Dendritic cell treated with granulocyte-macrophage colony-stimulating factor and Interleukin-4, amounts not matched to agents 40 ng/mL and 50 ng/mL, for 4 days (primary cell): ENCODE results near the gene ADGB.

Experiments
- H3K27ac Mint-ChIP-seq: one replicate; pipeline ENCODE4 v1.8.0; 2022; ENCODE audit warnings: mild to moderate bottlenecking, mixed read lengths
- H3K27me3 Mint-ChIP-seq: one replicate; pipeline ENCODE4 v1.8.0; 2022; ENCODE audit warnings: mild to moderate bottlenecking, mixed read lengths
- H3K36me3 Mint-ChIP-seq: one replicate; pipeline ENCODE4 v1.8.0; 2022; ENCODE audit warnings: low read depth, mixed read lengths
- H3K4me1 Mint-ChIP-seq: one replicate; pipeline ENCODE4 v1.8.0; 2022; ENCODE audit warnings: low read depth, mixed read lengths
- H3K4me3 Mint-ChIP-seq: one replicate; pipeline ENCODE4 v1.8.0; 2022; ENCODE audit warnings: mild to moderate bottlenecking, moderate library complexity, mixed read lengths
- H3K9me3 Mint-ChIP-seq: one replicate; pipeline ENCODE4 v1.8.0; 2022; ENCODE audit warnings: mixed read lengths
- intact Hi-C: fragments of 100-400 bp; cut with micrococcal nuclease; formaldehyde crosslinking; loops from one replicate; pipeline ENCODE4 v1.15.0; 2022

Gene ADGB

DNA sequence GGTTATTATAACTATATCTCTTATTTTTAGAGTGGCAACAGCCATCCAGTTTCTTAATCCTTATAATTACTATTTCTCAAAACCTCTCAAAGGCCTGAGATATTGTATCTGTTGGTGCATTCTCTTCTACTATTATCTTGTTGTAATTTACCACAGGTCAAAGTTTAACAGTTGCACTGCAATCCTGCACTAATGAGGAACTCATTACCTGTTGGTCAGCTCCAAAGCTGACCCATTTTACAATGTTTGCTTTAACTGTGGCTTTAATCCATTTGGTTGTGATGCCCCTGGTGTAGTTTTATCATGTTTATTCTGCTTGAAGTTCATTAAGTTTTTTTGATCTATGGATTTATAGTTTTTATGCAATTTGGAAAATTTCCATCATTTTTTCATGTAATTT is 6.3 kb upstream of the ADGB start:
- intact Hi-C loops, result loop anchor here (10.0 kb wide), 1 partner anchor 628 kb away; the partner anchor contains the start of gene SHPRH
- no peaks in the 10 kb centered on the region for H3K27me3 Mint-ChIP-seq
- no peaks in the 10 kb centered on the region for H3K36me3 Mint-ChIP-seq
- no peaks in the 10 kb centered on the region for H3K9me3 Mint-ChIP-seq
- no peak overlapping the region for H3K27ac Mint-ChIP-seq
- H3K4me1 Mint-ChIP-seq, result peaks cover 42% of the 10 kb centered on the region
- H3K4me3 Mint-ChIP-seq, result no peak overlapping the region

DNA sequence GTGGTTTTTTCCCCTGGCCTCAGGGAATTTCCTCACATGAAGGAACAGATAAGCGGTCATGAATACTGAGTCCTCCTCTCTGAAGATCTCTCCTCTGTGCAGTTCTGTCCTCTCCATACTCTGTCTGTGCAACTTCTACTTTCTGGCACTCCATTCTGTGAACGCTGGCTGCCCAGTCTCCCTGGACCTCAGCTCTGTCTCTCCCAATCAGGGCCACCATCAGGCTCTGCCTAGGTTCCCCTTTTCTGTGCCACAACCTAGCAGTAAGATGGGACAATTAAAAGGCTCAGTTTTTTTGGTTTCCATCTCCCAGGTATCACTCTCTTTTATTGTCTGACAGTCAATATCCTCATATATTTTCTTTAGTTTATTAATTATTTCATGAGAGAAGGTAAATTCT is 4.8 kb upstream of the ADGB start:
- Mint-ChIP-seq H3K36me3 (peaks cover 5% of the 10 kb centered on the region), H3K9me3 (no peaks in the 10 kb centered on the region), H3K4me3 (no peak overlapping the region), H3K4me1 (peaks cover 55% of the 10 kb centered on the region), H3K27me3 (no peaks in the 10 kb centered on the region), H3K27ac (peak overlapping the region; percentile 86)
- intact Hi-C loops, result loop anchor here (10.0 kb wide), 1 partner anchor 629 kb away; the partner anchor contains the start of gene SHPRH

DNA sequence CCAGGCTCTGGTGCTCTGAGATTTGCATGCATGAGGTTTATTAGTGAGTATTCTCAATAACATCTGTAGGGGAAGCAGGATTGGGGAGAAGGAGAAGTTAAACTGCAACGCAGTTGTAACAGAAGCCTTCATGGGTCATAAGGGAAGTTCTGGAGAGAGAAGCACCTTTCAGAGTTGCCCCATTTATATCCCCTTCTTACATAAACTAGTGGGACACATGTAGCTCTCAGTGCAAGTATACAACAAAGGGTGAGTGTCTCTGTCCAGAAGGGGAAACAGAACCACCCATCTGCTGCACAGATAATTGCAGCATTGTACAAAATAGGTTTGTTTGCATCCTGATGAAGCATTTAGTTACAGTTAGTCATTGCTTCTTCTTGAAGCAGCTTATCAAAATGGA is 4.3 kb upstream of the ADGB start:
- intact Hi-C loops, result loop anchor here (10.0 kb wide), 1 partner anchor 630 kb away; the partner anchor contains the start of gene SHPRH
- Mint-ChIP-seq H3K27ac (peak overlapping the region; percentile 86), H3K4me3 (no peak overlapping the region), H3K4me1 (peaks cover 59% of the 10 kb centered on the region), H3K36me3 (peaks cover 7% of the 10 kb centered on the region), H3K9me3 (no peaks in the 10 kb centered on the region), H3K27me3 (no peaks in the 10 kb centered on the region)

DNA sequence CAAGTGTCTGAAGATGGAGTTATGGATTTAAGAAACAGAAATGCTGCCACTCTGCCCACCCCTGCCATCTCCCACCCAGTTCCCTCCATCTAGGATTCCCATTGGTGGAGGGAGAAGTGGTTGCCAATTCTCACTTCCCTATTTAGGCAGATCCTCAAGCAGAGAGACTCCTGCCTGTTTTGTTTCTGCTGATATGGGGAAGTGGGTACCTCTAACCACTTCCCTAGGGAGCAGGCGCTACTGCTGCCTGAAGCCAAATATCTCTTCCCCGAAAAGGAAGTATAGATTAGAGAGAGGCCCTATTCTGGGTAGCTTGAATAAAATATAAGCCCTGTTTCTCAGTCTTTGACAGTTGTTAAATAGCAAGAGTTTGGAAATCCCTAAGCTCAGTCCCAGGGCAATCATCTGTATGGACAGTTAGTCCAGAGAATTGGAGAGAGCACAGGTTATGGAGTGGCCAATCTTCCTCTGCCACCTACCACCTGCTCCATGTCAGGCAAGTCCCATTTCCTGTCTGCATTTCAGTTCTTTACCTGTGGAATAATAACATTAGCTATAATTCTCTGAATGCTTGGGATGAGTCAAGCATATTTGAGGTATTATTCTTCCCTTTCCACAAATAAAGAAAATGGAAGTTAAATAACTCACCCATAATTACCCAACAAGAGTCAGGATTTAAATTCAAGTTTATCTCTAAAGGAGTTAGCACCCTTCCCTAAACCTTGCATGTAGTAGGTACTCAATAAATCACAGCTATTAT is 2.6 kb upstream of the ADGB start:
- Mint-ChIP-seq H3K9me3 (no peaks in the 10 kb centered on the region), H3K4me3 (no peak overlapping the region), H3K36me3 (peaks cover 7% of the 10 kb centered on the region), H3K27me3 (no peaks in the 10 kb centered on the region), H3K4me1 (peaks cover 59% of the 10 kb centered on the region), H3K27ac (peak overlapping the region; percentile 86)
- intact Hi-C loops, result loop anchor here (5.0 to 10.0 kb wide), 2 partner anchors 49 to 631 kb away; partner anchors contain the start of gene SHPRH

DNA sequence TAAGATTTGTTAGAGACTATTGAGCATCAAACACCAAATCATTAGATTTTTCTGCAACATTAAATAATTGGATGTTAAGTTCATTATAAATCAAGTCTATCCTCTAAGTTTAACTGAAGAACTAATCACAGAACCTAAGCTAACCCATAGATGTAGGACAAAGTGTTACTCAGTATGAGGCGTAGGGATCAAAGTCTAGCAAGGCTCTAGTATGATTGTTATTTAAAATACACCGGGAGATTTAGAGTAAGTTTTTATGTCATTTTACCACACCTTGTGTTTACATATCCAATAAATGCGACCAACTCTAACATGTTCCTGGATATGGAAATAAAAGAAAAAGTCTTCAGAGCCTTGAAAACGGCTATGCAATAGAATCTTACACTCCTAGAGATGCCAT is 2.6 kb downstream of the ADGB start:
- H3K27ac Mint-ChIP-seq, result no peak overlapping the region
- no peak overlapping the region for H3K4me3 Mint-ChIP-seq
- H3K27me3 Mint-ChIP-seq, result no peaks in the 10 kb centered on the region
- no peaks in the 10 kb centered on the region for H3K9me3 Mint-ChIP-seq
- peaks cover 7% of the 10 kb centered on the region for H3K36me3 Mint-ChIP-seq
- H3K4me1 Mint-ChIP-seq, result peaks cover 18% of the 10 kb centered on the region
- intact Hi-C loops, result no loop called here

DNA sequence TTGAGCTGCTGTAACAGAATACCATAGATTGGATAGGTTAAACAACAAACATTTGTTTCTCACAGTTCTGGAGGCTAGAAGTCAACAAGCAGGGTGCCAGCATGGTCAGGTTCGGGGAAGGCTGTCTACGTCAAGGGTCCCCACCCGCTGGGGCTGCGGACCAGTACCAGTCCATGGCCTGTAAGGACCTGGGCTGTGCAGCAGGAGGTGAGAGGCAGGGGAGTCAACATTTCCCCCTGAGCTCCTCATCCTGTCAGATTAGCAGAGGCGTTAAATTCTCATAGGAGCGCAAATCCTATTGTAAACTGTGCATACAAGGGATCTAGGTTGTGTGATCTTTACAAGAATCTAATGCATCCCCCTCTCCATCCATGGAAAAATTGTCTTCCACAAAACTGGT is 3.8 kb downstream of the ADGB start:
- peaks cover 12% of the 10 kb centered on the region for H3K36me3 Mint-ChIP-seq
- H3K27ac Mint-ChIP-seq, result no peak overlapping the region
- H3K4me1 Mint-ChIP-seq, result peaks cover 19% of the 10 kb centered on the region
- no peak overlapping the region for H3K4me3 Mint-ChIP-seq
- intact Hi-C loops, result no loop called here
- H3K27me3 Mint-ChIP-seq, result no peaks in the 10 kb centered on the region
- peaks cover 10% of the 10 kb centered on the region for H3K9me3 Mint-ChIP-seq

DNA sequence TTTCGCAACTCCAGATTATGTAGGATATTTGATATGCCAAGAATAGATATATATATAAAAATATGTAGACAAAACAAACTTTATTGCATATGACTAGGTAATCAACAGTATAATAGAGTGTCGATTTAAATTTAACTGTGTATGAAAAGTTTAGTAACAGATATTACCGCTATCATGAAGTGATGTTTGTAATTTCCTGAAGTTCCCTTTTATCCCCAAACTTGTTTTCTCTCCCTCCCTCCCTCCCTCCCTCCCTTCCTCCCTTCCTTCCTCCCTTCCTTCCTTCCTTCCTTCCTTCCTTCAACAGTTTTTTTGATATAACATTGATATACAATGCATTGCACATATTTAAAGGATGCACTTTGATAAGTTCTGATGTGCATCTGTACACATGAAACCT is 15.2 kb downstream of the ADGB start:
- intact Hi-C loops, result no loop called here
- H3K36me3 Mint-ChIP-seq, result no peaks in the 10 kb centered on the region
- H3K9me3 Mint-ChIP-seq, result peaks cover 20% of the 10 kb centered on the region
- H3K27me3 Mint-ChIP-seq, result no peaks in the 10 kb centered on the region
- no peaks in the 10 kb centered on the region for H3K4me1 Mint-ChIP-seq
- no peak overlapping the region for H3K4me3 Mint-ChIP-seq
- H3K27ac Mint-ChIP-seq, result no peak overlapping the region

DNA sequence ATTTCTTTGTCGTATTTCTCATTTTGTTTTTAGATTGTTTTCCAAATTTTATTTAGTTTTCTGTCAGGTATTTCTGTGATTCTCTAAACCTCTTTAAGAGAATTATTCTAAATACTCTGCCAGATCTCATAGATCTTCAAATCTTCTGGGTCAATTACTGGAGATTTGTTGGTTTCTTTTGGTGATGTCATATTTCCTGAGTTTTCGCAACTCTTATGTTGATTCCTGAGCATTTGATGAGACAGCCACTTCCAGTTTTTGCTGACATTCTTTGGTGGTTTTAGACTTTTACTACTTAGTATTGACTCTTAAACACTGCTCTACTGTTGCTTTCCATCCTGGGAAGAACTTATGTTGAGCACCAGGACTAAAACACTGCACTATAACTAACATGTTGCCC is 21.9 kb downstream of the ADGB start:
- intact Hi-C loops, result no loop called here
- no peaks in the 10 kb centered on the region for H3K27me3 Mint-ChIP-seq
- peaks cover 13% of the 10 kb centered on the region for H3K4me1 Mint-ChIP-seq
- H3K36me3 Mint-ChIP-seq, result no peaks in the 10 kb centered on the region
- H3K4me3 Mint-ChIP-seq, result no peak overlapping the region
- no peak overlapping the region for H3K27ac Mint-ChIP-seq
- peaks cover 22% of the 10 kb centered on the region for H3K9me3 Mint-ChIP-seq

DNA sequence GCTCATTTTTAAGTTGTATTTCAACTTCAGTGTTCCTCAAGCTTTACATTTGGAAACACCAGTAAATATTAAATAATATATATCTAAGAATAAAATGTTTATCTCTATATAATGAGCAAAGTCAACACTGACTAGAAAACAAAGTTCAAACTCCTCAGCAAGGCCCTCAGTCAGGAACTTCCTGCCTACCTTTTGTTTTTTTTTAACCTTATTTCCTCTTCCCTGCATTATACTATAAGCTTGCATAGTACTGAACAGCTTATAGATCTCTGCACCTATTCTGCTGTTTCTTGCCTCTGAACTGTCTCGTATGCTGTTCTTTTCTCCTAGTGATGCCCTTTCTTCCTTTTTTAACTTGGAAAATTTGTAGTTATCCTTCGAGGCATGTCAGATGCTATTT is 29.6 kb downstream of the ADGB start:
- no peak overlapping the region for H3K27ac Mint-ChIP-seq
- H3K4me1 Mint-ChIP-seq, result no peaks in the 10 kb centered on the region
- no peak overlapping the region for H3K4me3 Mint-ChIP-seq
- no peaks in the 10 kb centered on the region for H3K36me3 Mint-ChIP-seq
- intact Hi-C loops, result no loop called here
- H3K9me3 Mint-ChIP-seq, result no peaks in the 10 kb centered on the region
- no peaks in the 10 kb centered on the region for H3K27me3 Mint-ChIP-seq

DNA sequence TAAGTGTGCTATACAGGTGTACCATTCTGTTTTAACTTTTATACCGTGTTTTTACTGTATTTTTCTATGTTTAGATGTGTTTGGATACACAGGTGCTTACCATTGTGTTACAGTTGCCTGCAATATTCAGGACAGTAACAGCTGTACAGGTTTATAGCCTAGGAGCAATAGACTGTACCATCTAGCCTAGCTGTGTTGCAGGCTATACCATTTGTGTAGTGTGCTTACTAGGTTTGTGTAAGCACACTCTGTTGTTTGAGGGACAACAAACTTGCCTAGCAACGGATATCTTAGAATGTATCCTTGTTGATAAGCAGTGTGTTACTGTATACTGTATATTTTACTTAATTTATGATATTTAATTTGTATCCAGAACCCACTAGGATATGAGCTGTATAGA is 35.2 kb downstream of the ADGB start:
- intact Hi-C loops, result no loop called here
- no peaks in the 10 kb centered on the region for H3K9me3 Mint-ChIP-seq
- H3K36me3 Mint-ChIP-seq, result no peaks in the 10 kb centered on the region
- no peak overlapping the region for H3K4me3 Mint-ChIP-seq
- H3K27ac Mint-ChIP-seq, result no peak overlapping the region
- H3K27me3 Mint-ChIP-seq, result no peaks in the 10 kb centered on the region
- no peaks in the 10 kb centered on the region for H3K4me1 Mint-ChIP-seq

DNA sequence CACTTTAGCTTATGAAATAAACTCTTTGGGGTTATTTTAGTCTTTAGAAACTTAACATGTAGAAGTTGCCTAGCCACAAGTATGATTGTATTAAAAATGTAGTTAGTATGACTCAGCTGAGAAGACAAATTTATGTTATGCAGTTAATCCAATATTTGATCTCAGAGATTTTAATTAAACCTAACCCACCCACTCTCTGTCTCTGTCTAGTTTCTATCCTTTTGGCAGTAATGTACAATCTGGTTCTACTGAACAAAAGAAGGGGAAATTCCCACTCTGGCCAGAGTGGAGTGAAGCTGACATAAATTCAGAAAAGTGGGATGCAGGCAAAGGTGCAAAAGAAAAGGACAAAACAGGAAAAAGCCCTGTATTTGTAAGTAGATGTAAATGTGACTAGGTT is 36.4 kb downstream of the ADGB start:
- H3K27ac Mint-ChIP-seq, result no peak overlapping the region
- H3K9me3 Mint-ChIP-seq, result no peaks in the 10 kb centered on the region
- H3K4me1 Mint-ChIP-seq, result no peaks in the 10 kb centered on the region
- intact Hi-C loops, result no loop called here
- no peak overlapping the region for H3K4me3 Mint-ChIP-seq
- H3K27me3 Mint-ChIP-seq, result no peaks in the 10 kb centered on the region
- no peaks in the 10 kb centered on the region for H3K36me3 Mint-ChIP-seq

DNA sequence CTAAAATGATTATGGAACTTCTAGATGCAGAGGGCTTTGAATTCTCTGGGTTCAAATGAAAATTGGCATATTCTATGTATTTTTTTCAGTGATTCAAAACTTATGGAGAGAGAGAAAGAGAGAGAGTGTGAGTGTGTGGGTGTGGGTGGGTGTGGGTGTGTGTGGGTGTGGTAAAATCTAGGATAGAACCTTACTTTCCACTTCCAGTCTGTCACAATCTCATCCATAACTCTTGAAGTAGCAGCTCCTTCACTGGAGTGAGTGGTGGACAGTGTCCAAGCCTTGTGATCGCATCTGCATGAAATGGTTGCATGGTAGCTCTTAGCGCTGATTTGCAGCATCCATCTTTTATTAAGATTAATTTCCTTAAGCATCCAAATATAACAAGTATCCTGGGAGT is 37.7 kb downstream of the ADGB start:
- no peaks in the 10 kb centered on the region for H3K4me1 Mint-ChIP-seq
- no peak overlapping the region for H3K27ac Mint-ChIP-seq
- no peaks in the 10 kb centered on the region for H3K36me3 Mint-ChIP-seq
- intact Hi-C loops, result no loop called here
- no peaks in the 10 kb centered on the region for H3K9me3 Mint-ChIP-seq
- H3K27me3 Mint-ChIP-seq, result no peaks in the 10 kb centered on the region
- no peak overlapping the region for H3K4me3 Mint-ChIP-seq

DNA sequence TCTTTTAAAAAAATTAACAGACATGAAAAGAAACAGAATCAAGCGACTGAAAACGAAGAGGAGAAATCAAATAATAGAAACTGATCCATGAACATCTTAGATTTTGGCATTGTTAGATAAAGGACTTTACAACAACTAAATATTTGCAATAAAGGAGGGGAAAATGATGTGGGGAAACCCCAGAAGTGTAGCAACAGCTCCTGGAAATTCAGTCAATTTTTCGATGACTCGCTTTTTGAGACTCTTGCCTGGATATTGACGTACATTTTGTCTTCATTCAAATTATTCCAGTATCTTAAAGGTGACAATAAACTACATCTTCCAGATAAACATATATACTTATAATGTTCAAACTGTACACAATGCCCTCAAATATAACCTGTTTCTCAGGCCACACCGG is 44.1 kb downstream of the ADGB start:
- intact Hi-C loops, result no loop called here
- peaks cover under 1% of the 10 kb centered on the region for H3K9me3 Mint-ChIP-seq
- H3K4me1 Mint-ChIP-seq, result no peaks in the 10 kb centered on the region
- no peak overlapping the region for H3K27ac Mint-ChIP-seq
- H3K4me3 Mint-ChIP-seq, result no peak overlapping the region
- H3K36me3 Mint-ChIP-seq, result no peaks in the 10 kb centered on the region
- H3K27me3 Mint-ChIP-seq, result no peaks in the 10 kb centered on the region

DNA sequence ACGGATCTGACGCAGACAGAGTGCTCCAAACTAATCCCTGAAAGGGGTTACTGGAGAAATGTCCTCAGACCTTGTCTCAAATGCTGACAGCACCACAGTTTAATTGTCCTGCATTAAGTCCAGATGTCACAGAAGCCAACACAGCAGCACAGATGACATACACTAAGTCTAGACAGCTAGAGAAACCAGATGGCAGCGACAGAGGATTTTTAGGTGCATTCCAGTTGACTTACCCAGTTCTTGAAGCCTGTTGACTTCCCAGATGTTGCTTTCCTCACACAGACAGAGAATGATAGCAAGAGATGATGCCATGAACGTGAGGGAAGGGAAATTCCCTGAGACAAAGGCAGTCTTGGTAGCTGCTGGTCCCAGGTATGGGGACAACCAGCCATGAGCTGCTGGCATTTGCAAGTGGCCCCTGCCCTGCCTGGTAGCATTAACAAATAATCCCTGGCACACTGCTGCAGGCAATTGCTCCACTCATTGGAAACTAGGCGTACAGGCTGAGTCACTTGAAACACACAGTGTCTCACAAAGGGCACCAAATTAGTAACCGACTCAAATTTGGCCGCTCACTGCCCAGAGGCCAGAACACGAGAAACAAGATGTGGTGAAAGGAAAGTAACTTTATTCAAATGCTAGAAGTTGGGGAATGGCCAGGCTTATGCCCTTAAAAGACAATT is 52.2 kb downstream of the ADGB start:
- H3K36me3 Mint-ChIP-seq, result peaks cover 4% of the 10 kb centered on the region
- H3K9me3 Mint-ChIP-seq, result peaks cover 9% of the 10 kb centered on the region
- H3K27me3 Mint-ChIP-seq, result no peaks in the 10 kb centered on the region
- no peaks in the 10 kb centered on the region for H3K4me1 Mint-ChIP-seq
- no peak overlapping the region for H3K4me3 Mint-ChIP-seq
- intact Hi-C loops, result no loop called here
- H3K27ac Mint-ChIP-seq, result no peak overlapping the region
